HL-60 (cell line): ENCODE measurements around the gene PLCH2.

Source experiments
- DNase-seq, 2 experiments: peaks; one replicate each; pipeline ENCODE4 v3.0.0-alpha.2; 2010 to 2020; ENCODE audit warnings: low read depth in 1 of 2, low spot score in 1 of 2
- H3K27ac ChIP-seq: fragments of 250-450 bp; sonication (Bioruptor Pico); replicated peaks from 2 replicates; pipeline ENCODE4 v1.5.1; 2020; ENCODE audit warnings: mild to moderate bottlenecking, moderate library complexity
- H3K27me3 ChIP-seq: fragments of 250-450 bp; sonication (Bioruptor Pico); 2 replicates; pipeline ENCODE4 v1.5.1; 2021; ENCODE audit warnings: mild to moderate bottlenecking, moderate library complexity; ENCODE audit not compliant: insufficient read depth, poor library complexity, severe bottlenecking
- H3K4me3 ChIP-seq: replicated peaks from 2 replicates; pipeline ENCODE4 v1.5.1; 2011; ENCODE audit warnings: mild to moderate bottlenecking, control low read depth, low read length; ENCODE audit not compliant: insufficient read depth
- CTCF ChIP-seq: IDR thresholded peaks from one replicate; pipeline ENCODE4 v1.5.1; 2011; ENCODE audit warnings: low read length, control low read depth, inconsistent platforms; ENCODE audit not compliant: insufficient read depth
- GABPA ChIP-seq: IDR thresholded peaks from 2 replicates; pipeline ENCODE4 v1.6.1; 2012; ENCODE audit warnings: low read depth
- POLR2AphosphoS5 ChIP-seq: IDR thresholded peaks from 2 replicates; pipeline ENCODE4 v1.6.1; 2012; ENCODE audit warnings: low read depth
- REST ChIP-seq: IDR thresholded peaks from 2 replicates; pipeline ENCODE4 v1.6.1; 2012; ENCODE audit warnings: low read depth; ENCODE audit not compliant: insufficient replicate concordance
- SPI1 ChIP-seq: IDR thresholded peaks from 2 replicates; pipeline ENCODE4 v1.6.1; 2012; ENCODE audit warnings: low read depth, mild to moderate bottlenecking, borderline replicate concordance

PLCH2 gene

DNA sequence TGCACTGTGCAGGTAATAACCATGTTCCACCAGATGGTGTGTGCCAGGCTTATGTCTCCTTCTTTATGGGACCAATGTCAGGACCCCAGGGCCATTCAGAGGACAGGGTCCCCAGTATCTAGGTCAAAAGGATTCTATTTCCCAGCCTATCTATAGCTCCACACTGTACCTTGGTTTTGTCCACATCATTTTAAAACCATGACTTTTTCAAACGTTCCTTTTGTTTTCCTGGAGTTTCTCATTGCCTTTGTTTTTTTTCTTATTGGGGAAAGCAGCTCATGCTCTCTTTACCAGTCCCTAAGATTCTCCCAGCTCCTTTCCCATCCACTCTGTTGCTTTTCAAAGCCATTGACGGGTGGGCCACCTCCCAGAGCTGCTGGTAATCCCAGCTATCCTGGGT lies 12.6 kb downstream of the PLCH2 start:
- no peak overlapping the region for H3K4me3 ChIP-seq
- TF ChIP-seq REST (no peak), SPI1 (no peak), POLR2AphosphoS5 (no peak), GABPA (no peak), CTCF (no peak)
- no peak overlapping the region for H3K27ac ChIP-seq
- DNase-seq = no peak
- H3K27me3 ChIP-seq = peaks cover 6% of the 10 kb centered on the region

- no peak for DNase-seq
These were observed 13.5 kb downstream of the PLCH2 start for GRCh38 chr1:2489615-2490014.

GRCh38 chr1:2492091-2492490 lies 16.0 kb downstream of the PLCH2 start:
- TF ChIP-seq SPI1 = no peak
- no peak for TF ChIP-seq POLR2AphosphoS5
- TF ChIP-seq CTCF = no peak
- no peak for TF ChIP-seq GABPA
- TF ChIP-seq REST = no peak
- no peak overlapping the region for H3K4me3 ChIP-seq
- no peak for DNase-seq
- no peak overlapping the region for H3K27ac ChIP-seq
- peaks cover 7% of the 10 kb centered on the region for H3K27me3 ChIP-seq

More at GRCh38 chr1:2489615-2490014, 13.5 kb downstream of the PLCH2 start:
- H3K27me3 ChIP-seq = peaks cover 7% of the 10 kb centered on the region
- no peak overlapping the region for H3K4me3 ChIP-seq
- TF ChIP-seq SPI1 (no peak), CTCF (no peak), POLR2AphosphoS5 (no peak), REST (no peak), GABPA (no peak)
- H3K27ac ChIP-seq = no peak overlapping the region
